ENCODE data around the gene INS.

The INS gene

GRCh38 chr11:2155511-2155910 is 5.5 kb downstream of the INS start:
- Histone ChIP-seq H3K27me3 (ENCODE audit: insufficient read depth, low read length, poor library complexity) (no peaks in the 10 kb centered on the region), H3K9ac (ENCODE audit: low read length) (no peak overlapping the region), H3K56ac (ENCODE audit: low read length) (no peak overlapping the region), H3K4ac (ENCODE audit: low read depth, low read length) (no peak overlapping the region), H4K8ac (ENCODE audit: low read depth, low read length) (no peak overlapping the region), H3K79me1 (ENCODE audit: low read length) (no peaks in the 10 kb centered on the region), H3K36me3 (ENCODE audit: control insufficient read depth, insufficient read depth, low read length) (no peaks in the 10 kb centered on the region), H2AK5ac (ENCODE audit: low read length) (no peak overlapping the region), H2BK15ac (replicated peaks; ENCODE audit: low read depth) (no peak overlapping the region), H3K18ac (ENCODE audit: low read length) (no peak overlapping the region), H3K27ac (ENCODE audit: low read depth, low read length) (no peak overlapping the region), H2BK5ac (ENCODE audit: low read length) (no peak overlapping the region), H2BK120ac (ENCODE audit: low read depth, low read length) (no peak overlapping the region), H3K23ac (ENCODE audit: low read length) (no peak overlapping the region), H3K4me1 (ENCODE audit: control insufficient read depth, low read depth, low read length) (no peaks in the 10 kb centered on the region), H3K79me2 (ENCODE audit: control insufficient read depth, insufficient read depth, low read length) (no peaks in the 10 kb centered on the region), H3K4me3 (ENCODE audit: low read length) (no peak overlapping the region), H3K4me2 (ENCODE audit: low read length) (no peak overlapping the region), H4K5ac (ENCODE audit: low read length) (no peak overlapping the region)
- no peak for DNase-seq
- WGBS (ENCODE audit: extremely low coverage, insufficient coverage, low lambda C conversion rate): no CpG with 5 or more reads among the region's 29 CpGs

GRCh38 chr11:2154889-2155288 is 6.1 kb downstream of the INS start:
- H3K79me1 ChIP-seq (ENCODE audit: low read length): no peaks in the 10 kb centered on the region
- H3K27me3 ChIP-seq (ENCODE audit: insufficient read depth, low read length, poor library complexity): peaks cover 1% of the 10 kb centered on the region
- H3K18ac ChIP-seq (ENCODE audit: low read length): no peak overlapping the region
- no CpG with 5 or more reads among the region's 17 CpGs for WGBS (ENCODE audit: extremely low coverage, insufficient coverage, low lambda C conversion rate)
- H3K27ac ChIP-seq (ENCODE audit: low read depth, low read length): no peak overlapping the region
- no peak overlapping the region for H2BK120ac ChIP-seq (ENCODE audit: low read depth, low read length)
- no peak overlapping the region for H3K4me3 ChIP-seq (ENCODE audit: low read length)
- H3K36me3 ChIP-seq (ENCODE audit: control insufficient read depth, insufficient read depth, low read length): no peaks in the 10 kb centered on the region
- no peaks in the 10 kb centered on the region for H3K4me1 ChIP-seq (ENCODE audit: control insufficient read depth, low read depth, low read length)
- H3K4me2 ChIP-seq (ENCODE audit: low read length): no peak overlapping the region
- no peak overlapping the region for H3K23ac ChIP-seq (ENCODE audit: low read length)
- H3K56ac ChIP-seq (ENCODE audit: low read length): no peak overlapping the region
- H2AK5ac ChIP-seq (ENCODE audit: low read length): no peak overlapping the region
- DNase-seq: no peak
- H4K8ac ChIP-seq (ENCODE audit: low read depth, low read length): no peak overlapping the region
- no peak overlapping the region for H2BK5ac ChIP-seq (ENCODE audit: low read length)
- no peak overlapping the region for H4K5ac ChIP-seq (ENCODE audit: low read length)
- no peak overlapping the region for H2BK15ac ChIP-seq (replicated peaks; ENCODE audit: low read depth)
- H3K79me2 ChIP-seq (ENCODE audit: control insufficient read depth, insufficient read depth, low read length): no peaks in the 10 kb centered on the region
- no peak overlapping the region for H3K9ac ChIP-seq (ENCODE audit: low read length)
- H3K4ac ChIP-seq (ENCODE audit: low read depth, low read length): no peak overlapping the region

- no peaks in the 10 kb centered on the region for H3K79me1 ChIP-seq (ENCODE audit: low read length)
- no peak overlapping the region for H3K18ac ChIP-seq (ENCODE audit: low read length)
- no peaks in the 10 kb centered on the region for H3K79me2 ChIP-seq (ENCODE audit: control insufficient read depth, insufficient read depth, low read length)
- no peak overlapping the region for H2BK15ac ChIP-seq (replicated peaks; ENCODE audit: low read depth)
- H3K9ac ChIP-seq (ENCODE audit: low read length): no peak overlapping the region
- H3K23ac ChIP-seq (ENCODE audit: low read length): no peak overlapping the region
- H3K27ac ChIP-seq (ENCODE audit: low read depth, low read length): no peak overlapping the region
- no peaks in the 10 kb centered on the region for H3K4me1 ChIP-seq (ENCODE audit: control insufficient read depth, low read depth, low read length)
- H4K5ac ChIP-seq (ENCODE audit: low read length): no peak overlapping the region
- no CpG with 5 or more reads among the region's 7 CpGs for WGBS (ENCODE audit: extremely low coverage, insufficient coverage, low lambda C conversion rate)
- no peak overlapping the region for H2BK120ac ChIP-seq (ENCODE audit: low read depth, low read length)
- H3K27me3 ChIP-seq (ENCODE audit: insufficient read depth, low read length, poor library complexity): peaks cover 3% of the 10 kb centered on the region
- no peak for DNase-seq
- H2BK5ac ChIP-seq (ENCODE audit: low read length): no peak overlapping the region
- H3K36me3 ChIP-seq (ENCODE audit: control insufficient read depth, insufficient read depth, low read length): no peaks in the 10 kb centered on the region
- H3K4me3 ChIP-seq (ENCODE audit: low read length): no peak overlapping the region
- H3K4me2 ChIP-seq (ENCODE audit: low read length): no peak overlapping the region
- no peak overlapping the region for H3K4ac ChIP-seq (ENCODE audit: low read depth, low read length)
- no peak overlapping the region for H2AK5ac ChIP-seq (ENCODE audit: low read length)
- H4K8ac ChIP-seq (ENCODE audit: low read depth, low read length): no peak overlapping the region
- H3K56ac ChIP-seq (ENCODE audit: low read length): no peak overlapping the region
Observed at GRCh38 chr11:2154195-2154585, 6.8 kb downstream of the INS start.

GRCh38 chr11:2153581-2154194 is 7.3 kb downstream of the INS start:
- H3K23ac ChIP-seq (ENCODE audit: low read length): no peak overlapping the region
- H3K79me1 ChIP-seq (ENCODE audit: low read length): no peaks in the 10 kb centered on the region
- H3K79me2 ChIP-seq (ENCODE audit: control insufficient read depth, insufficient read depth, low read length): no peaks in the 10 kb centered on the region
- no peak overlapping the region for H3K18ac ChIP-seq (ENCODE audit: low read length)
- no peaks in the 10 kb centered on the region for H3K36me3 ChIP-seq (ENCODE audit: control insufficient read depth, insufficient read depth, low read length)
- H3K27ac ChIP-seq (ENCODE audit: low read depth, low read length): no peak overlapping the region
- H4K8ac ChIP-seq (ENCODE audit: low read depth, low read length): no peak overlapping the region
- no peak for DNase-seq
- no peak overlapping the region for H3K4me2 ChIP-seq (ENCODE audit: low read length)
- no peak overlapping the region for H2AK5ac ChIP-seq (ENCODE audit: low read length)
- no peak overlapping the region for H4K5ac ChIP-seq (ENCODE audit: low read length)
- no peak overlapping the region for H3K4ac ChIP-seq (ENCODE audit: low read depth, low read length)
- no peaks in the 10 kb centered on the region for H3K4me1 ChIP-seq (ENCODE audit: control insufficient read depth, low read depth, low read length)
- no peak overlapping the region for H3K4me3 ChIP-seq (ENCODE audit: low read length)
- H2BK15ac ChIP-seq (replicated peaks; ENCODE audit: low read depth): no peak overlapping the region
- H3K9ac ChIP-seq (ENCODE audit: low read length): no peak overlapping the region
- H2BK5ac ChIP-seq (ENCODE audit: low read length): no peak overlapping the region
- H2BK120ac ChIP-seq (ENCODE audit: low read depth, low read length): no peak overlapping the region
- H3K27me3 ChIP-seq (ENCODE audit: insufficient read depth, low read length, poor library complexity): peaks cover 3% of the 10 kb centered on the region
- H3K56ac ChIP-seq (ENCODE audit: low read length): no peak overlapping the region
- no CpG with 5 or more reads among the region's 14 CpGs for WGBS (ENCODE audit: extremely low coverage, insufficient coverage, low lambda C conversion rate)

GRCh38 chr11:2151500-2152257 is 9.3 kb downstream of the INS start:
- Histone ChIP-seq H3K23ac (ENCODE audit: low read length) (no peak overlapping the region), H2BK120ac (ENCODE audit: low read depth, low read length) (no peak overlapping the region), H2BK5ac (ENCODE audit: low read length) (no peak overlapping the region), H3K79me2 (ENCODE audit: control insufficient read depth, insufficient read depth, low read length) (no peaks in the 10 kb centered on the region), H3K18ac (ENCODE audit: low read length) (no peak overlapping the region), H3K4me2 (ENCODE audit: low read length) (no peak overlapping the region), H3K56ac (ENCODE audit: low read length) (no peak overlapping the region), H4K5ac (ENCODE audit: low read length) (no peak overlapping the region), H3K36me3 (ENCODE audit: control insufficient read depth, insufficient read depth, low read length) (no peaks in the 10 kb centered on the region), H3K9ac (ENCODE audit: low read length) (no peak overlapping the region), H2AK5ac (ENCODE audit: low read length) (no peak overlapping the region), H4K8ac (ENCODE audit: low read depth, low read length) (no peak overlapping the region), H3K4me1 (ENCODE audit: control insufficient read depth, low read depth, low read length) (no peaks in the 10 kb centered on the region), H2BK15ac (replicated peaks; ENCODE audit: low read depth) (no peak overlapping the region), H3K4ac (ENCODE audit: low read depth, low read length) (no peak overlapping the region), H3K27me3 (ENCODE audit: insufficient read depth, low read length, poor library complexity) (peaks cover 22% of the 10 kb centered on the region), H3K27ac (ENCODE audit: low read depth, low read length) (no peak overlapping the region), H3K79me1 (ENCODE audit: low read length) (no peaks in the 10 kb centered on the region), H3K4me3 (ENCODE audit: low read length) (no peak overlapping the region)
- WGBS (ENCODE audit: extremely low coverage, insufficient coverage, low lambda C conversion rate): no CpG with 5 or more reads among the region's 22 CpGs
- peak; percentile 81 for DNase-seq
